ENCODE results near the gene PZP. TPM values are rescaled to one million over a fixed set of nuclear protein-coding genes. Genes with fewer than 3 reads are reported as not detected.

The PZP gene
- total and polyA plus RNA-seq, 10 of the 15 experiments (the other 5 are each of a cell fraction or from before 2014, with no cell fraction given), result not detected

- in situ Hi-C loops (cut with MboI), result no loop called here
- WGBS (ENCODE audit: insufficient coverage, insufficient replicate concordance, low lambda C conversion rate, missing lambda C conversion rate), result 51% methylated on average over 4 of the region's 4 CpGs
Measured at GRCh38 chr12:9103050-9103849, 104.9 kb downstream of the PZP start.

More at GRCh38 chr12:9103050-9103849, 104.9 kb downstream of the PZP start:
- Histone ChIP-seq H3K4me2 (ENCODE audit: control insufficient read depth, insufficient read depth) (no peak overlapping the region), H3K4me1 (ENCODE audit: control insufficient read depth, insufficient read depth, low read length) (no peaks in the 10 kb centered on the region), H4K20me1 (ENCODE audit: control insufficient read depth, insufficient read depth) (no peaks in the 10 kb centered on the region), H3K4me3 (no peak overlapping the region), H2AFZ (ENCODE audit: control insufficient read depth, low read depth, low read length) (no peak overlapping the region), H3K36me3 (ENCODE audit: control insufficient read depth in 2 of 2, insufficient read depth in 2 of 2, low read length in 1 of 2) (no peaks in the 10 kb centered on the region), H3K27me3 (replicated peaks in 1 of 2; ENCODE audit: control insufficient read depth in 2 of 2, insufficient read depth in 2 of 2, low read length in 1 of 2) (no peaks in the 10 kb centered on the region), H3K79me2 (ENCODE audit: control insufficient read depth, insufficient read depth, low read length) (no peaks in the 10 kb centered on the region), H3K27ac (ENCODE audit: control insufficient read depth, insufficient read depth) (no peak overlapping the region), H3K9ac (ENCODE audit: control insufficient read depth, insufficient read depth, low read length) (no peak overlapping the region), H3K9me3 (replicated peaks; ENCODE audit: control insufficient read depth, insufficient read depth, low read length) (no peaks in the 10 kb centered on the region)
- ATAC-seq (peak; percentile 46), FAIRE-seq (no peak), DNase-seq (ENCODE audit: low read depth, low spot score) (no peak)
- ChIA-PET CTCF (no interaction called here), SMC1A (ENCODE audit: uncharacterized antibody, unreplicated experiment) (interaction anchor here (1.4 kb wide), 1 partner anchor 14 kb away, joined by 3 read pairs; no protein-coding TSS in a partner anchor), POLR2A (no interaction called here), RAD21 (ENCODE audit: unreplicated experiment) (no interaction called here)
- intact Hi-C loops (cut with micrococcal nuclease; ENCODE audit: unreplicated experiment), result no loop called here
- TF ChIP-seq ZNF24 (IDR thresholded peaks at IDR 0.05) (no peak), CHD4 (IDR thresholded peaks at IDR 0.05) (no peak), DPF2 (IDR thresholded peaks at IDR 0.05) (no peak), SREBF2 (IDR thresholded peaks at IDR 0.05; ENCODE audit: low read length) (no peak), BHLHE40 (IDR thresholded peaks at IDR 0.05; ENCODE audit: borderline replicate concordance in 1 of 2, low read depth in 2 of 2, low read length in 1 of 2) (no peak), CBFB (IDR thresholded peaks at IDR 0.05; ENCODE audit: low read depth) (no peak), FOXK2 (IDR thresholded peaks at IDR 0.05) (no peak), SKIL (IDR thresholded peaks at IDR 0.05; ENCODE audit: low read depth, poor library complexity, severe bottlenecking) (no peak), PML (IDR thresholded peaks at IDR 0.05; ENCODE audit: low read length) (no peak), WRNIP1 (IDR thresholded peaks at IDR 0.05; ENCODE audit: borderline replicate concordance, low read depth, low read length) (no peak), HDAC2 (IDR thresholded peaks at IDR 0.05) (no peak), BCL11A (IDR thresholded peaks at IDR 0.05; ENCODE audit: low read depth, low read length) (no peak), POLR2AphosphoS5 (IDR thresholded peaks at IDR 0.05; ENCODE audit: low read length) (no peak)
- BruUV-seq (replicated peaks), result no TSS peak
